ENCODE results near the gene UBE2Q1. TPM values are rescaled to one million over a fixed set of nuclear protein-coding genes. Genes with fewer than 3 reads are reported as not detected.

Gene UBE2Q1
- total and polyA plus RNA-seq, 2 of the 8 experiments (the other 6 are each of a cell fraction or from before 2014, with no cell fraction given) = 13.2 to 95.8 TPM

- no peak for TF ChIP-seq JUN (IDR thresholded peaks at IDR 0.05; ENCODE audit: low read depth, low read length)
- no peak for TF ChIP-seq CTCF (IDR thresholded peaks at IDR 0.05; ENCODE audit: control extremely low read depth in 1 of 3, insufficient read depth in 1 of 3, low read depth in 1 of 3, low read length in 3 of 3)
- no peak for TF ChIP-seq EP300 (IDR thresholded peaks at IDR 0.05; ENCODE audit: borderline replicate concordance in 1 of 2, low read depth in 2 of 2, low read length in 2 of 2)
- TF ChIP-seq SP2 (IDR thresholded peaks at IDR 0.05; ENCODE audit: low read length) = no peak
- TF ChIP-seq POLR2A (IDR thresholded peaks at IDR 0.05; ENCODE audit: control extremely low read depth in 1 of 2, low read depth in 2 of 2, low read length in 2 of 2) = no peak
These were observed 36.8 kb downstream of the UBE2Q1 start (continued) for GRCh38 chr1:154521695-154522094.

Measured in H1 (cell line).